ENCODE measurements around the gene ARNT2.

DNA sequence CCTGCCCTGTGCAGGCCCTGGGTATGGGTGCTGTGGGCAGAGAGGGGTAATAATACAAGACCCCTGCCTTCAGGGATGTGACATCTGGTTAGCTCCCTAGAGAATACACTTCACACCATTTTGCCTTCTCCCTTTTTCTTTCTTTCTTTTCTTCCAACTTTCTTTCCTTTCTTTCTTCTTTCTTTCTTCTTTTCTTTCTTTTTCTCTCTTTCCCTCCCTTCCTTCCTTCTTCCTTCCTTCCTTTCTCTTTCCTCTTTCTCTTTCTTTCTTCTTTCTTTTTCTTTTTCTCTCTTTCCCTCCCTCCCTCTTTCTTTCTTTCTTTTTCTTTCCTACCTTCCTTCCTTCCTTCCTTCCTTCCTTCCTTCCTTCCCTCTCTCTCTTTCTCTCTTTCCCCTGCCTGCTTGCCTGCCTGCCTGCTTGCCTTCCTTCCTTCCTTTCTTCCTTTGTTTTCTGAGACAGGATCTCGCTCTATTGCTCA, 222.5 kb downstream of the ARNT2 start:
- TF ChIP-seq, protein P1, sequence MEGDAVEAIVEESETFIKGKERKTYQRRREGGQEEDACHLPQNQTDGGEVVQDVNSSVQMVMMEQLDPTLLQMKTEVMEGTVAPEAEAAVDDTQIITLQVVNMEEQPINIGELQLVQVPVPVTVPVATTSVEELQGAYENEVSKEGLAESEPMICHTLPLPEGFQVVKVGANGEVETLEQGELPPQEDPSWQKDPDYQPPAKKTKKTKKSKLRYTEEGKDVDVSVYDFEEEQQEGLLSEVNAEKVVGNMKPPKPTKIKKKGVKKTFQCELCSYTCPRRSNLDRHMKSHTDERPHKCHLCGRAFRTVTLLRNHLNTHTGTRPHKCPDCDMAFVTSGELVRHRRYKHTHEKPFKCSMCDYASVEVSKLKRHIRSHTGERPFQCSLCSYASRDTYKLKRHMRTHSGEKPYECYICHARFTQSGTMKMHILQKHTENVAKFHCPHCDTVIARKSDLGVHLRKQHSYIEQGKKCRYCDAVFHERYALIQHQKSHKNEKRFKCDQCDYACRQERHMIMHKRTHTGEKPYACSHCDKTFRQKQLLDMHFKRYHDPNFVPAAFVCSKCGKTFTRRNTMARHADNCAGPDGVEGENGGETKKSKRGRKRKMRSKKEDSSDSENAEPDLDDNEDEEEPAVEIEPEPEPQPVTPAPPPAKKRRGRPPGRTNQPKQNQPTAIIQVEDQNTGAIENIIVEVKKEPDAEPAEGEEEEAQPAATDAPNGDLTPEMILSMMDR (IDR thresholded peaks at IDR 0.05), result no peak
- no peak for TF ChIP-seq POLR2A (IDR thresholded peaks at IDR 0.05)
